Fibroblast of skin of left quadriceps (primary cell): ENCODE results near the gene PLXNA1.
A peak's percentile ranks its signal among the peaks of the same experiment; 100 is the strongest.

Source experiments
- DNase-seq, 2 experiments: peaks; one replicate each; pipeline ENCODE4 v3.0.0-alpha.2; 2013; ENCODE audit warnings: low read depth in 2 of 2

PLXNA1 gene

GRCh38 chr3:127002195-127003174 lies 19.6 kb downstream of the PLXNA1 start:
- peak; percentile 82 to 83 for DNase-seq

- no peak for DNase-seq
These were observed 20.2 kb downstream of the PLXNA1 start for GRCh38 chr3:127003175-127003555.

GRCh38 chr3:127003601-127004280 lies 20.8 kb downstream of the PLXNA1 start:
- DNase-seq, result no peak

- DNase-seq, result no peak
These were observed 21.9 kb downstream of the PLXNA1 start for GRCh38 chr3:127004641-127005397.

- no peak for DNase-seq
These were observed 23.1 kb downstream of the PLXNA1 start for GRCh38 chr3:127005864-127006500.

GRCh38 chr3:127006781-127007436 lies 24.0 kb downstream of the PLXNA1 start:
- no peak for DNase-seq

GRCh38 chr3:127008236-127008635 lies 25.3 kb downstream of the PLXNA1 start:
- no peak for DNase-seq

- no peak for DNase-seq
These were observed 26.6 kb downstream of the PLXNA1 start for GRCh38 chr3:127009531-127009930.

GRCh38 chr3:127011270-127011992 lies 28.5 kb downstream of the PLXNA1 start:
- DNase-seq, result peak; percentile 73 to 77

- DNase-seq, result no peak
These were observed 29.2 kb downstream of the PLXNA1 start for GRCh38 chr3:127012091-127012490.

GRCh38 chr3:127013181-127013580 lies 30.3 kb downstream of the PLXNA1 start:
- DNase-seq, result no peak

- no peak for DNase-seq
These were observed 31.0 kb downstream of the PLXNA1 start for GRCh38 chr3:127013758-127014535.

- DNase-seq, result no peak
These were observed 31.8 kb downstream of the PLXNA1 start for GRCh38 chr3:127014536-127015281.

- DNase-seq, result no peak
These were observed 32.5 kb downstream of the PLXNA1 start for GRCh38 chr3:127015282-127016042.

- DNase-seq, result no peak
These were observed 33.1 kb downstream of the PLXNA1 start for GRCh38 chr3:127016043-127016343.

GRCh38 chr3:127016461-127016860 lies 33.5 kb downstream of the PLXNA1 start:
- no peak for DNase-seq

- DNase-seq, result no peak
These were observed 34.3 kb downstream of the PLXNA1 start for GRCh38 chr3:127017229-127017628.

GRCh38 chr3:127017781-127018180 lies 34.9 kb downstream of the PLXNA1 start:
- DNase-seq, result no peak
